PFSK-1 (cell line): Measurements from ENCODE around the gene HDAC4.

Experiments
- FOXP2 ChIP-seq: optimal IDR thresholded peaks from 2 replicates; pipeline ENCODE3; 2011; ENCODE audit warnings: borderline replicate concordance, control low read depth, inconsistent platforms; ENCODE audit not compliant: insufficient read depth; ENCODE audit errors: extremely low read length, extremely low read depth
- SIN3A ChIP-seq: IDR thresholded peaks from 2 replicates; pipeline ENCODE4 v1.6.1; 2012; ENCODE audit warnings: mild to moderate bottlenecking, low read length, moderate library complexity, borderline replicate concordance; ENCODE audit not compliant: insufficient read depth
- TAF1 ChIP-seq: IDR thresholded peaks from 2 replicates; pipeline ENCODE4 v1.6.1; 2012; ENCODE audit warnings: low read length, control low read depth, borderline replicate concordance; ENCODE audit not compliant: insufficient read depth

- TF ChIP-seq TAF1 (no peak), FOXP2 (no peak), SIN3A (no peak)
Observed at GRCh38 chr2:239109928-239110545, 290.8 kb downstream of the HDAC4 start.
